Stimulated activated CD8-positive, alpha-beta memory T cell treated with anti-CD3 and anti-CD28 coated beads, Interleukin-7, amount 100 ng/mL, for 1 hour (primary cell): ENCODE measurements around the gene TREH.

Source experiments
- DNase-seq, 2 donors: peaks; one replicate each; pipeline ENCODE4 v3.0.0-alpha.2; 2020; ENCODE audit warnings: low read depth in 2 of 2

The TREH gene

GRCh38 chr11:118666371-118666770, 13.1 kb downstream of the TREH start:
- DNase-seq = no peak

- no peak for DNase-seq
Measured at GRCh38 chr11:118663902-118664301, 15.5 kb downstream of the TREH start.

- DNase-seq = no peak
Measured at GRCh38 chr11:118663381-118663780, 16.1 kb downstream of the TREH start.

GRCh38 chr11:118662401-118663271, 16.8 kb downstream of the TREH start:
- DNase-seq = no peak

GRCh38 chr11:118661425-118662301, 17.8 kb downstream of the TREH start:
- no peak for DNase-seq

GRCh38 chr11:118660681-118661424, 18.6 kb downstream of the TREH start:
- no peak for DNase-seq

GRCh38 chr11:118659953-118660680, 19.3 kb downstream of the TREH start:
- no peak for DNase-seq

- peak; percentile 64 to 84 for DNase-seq
Measured at GRCh38 chr11:118659314-118659952, 20.0 kb downstream of the TREH start.

- no peak for DNase-seq
Measured at GRCh38 chr11:118658429-118659313, 20.8 kb downstream of the TREH start.

GRCh38 chr11:118657709-118658428, 21.6 kb downstream of the TREH start:
- DNase-seq = no peak

GRCh38 chr11:118657238-118657637, 22.2 kb downstream of the TREH start:
- DNase-seq = no peak

- no peak for DNase-seq
Measured at GRCh38 chr11:118656563-118657165, 22.8 kb downstream of the TREH start.

- DNase-seq = no peak
Measured at GRCh38 chr11:118655486-118656190, 23.8 kb downstream of the TREH start.

GRCh38 chr11:118653684-118654390, 25.6 kb downstream of the TREH start:
- no peak for DNase-seq

GRCh38 chr11:118652681-118653181, 26.7 kb downstream of the TREH start:
- DNase-seq = no peak

GRCh38 chr11:118651820-118652219, 27.6 kb downstream of the TREH start:
- no peak for DNase-seq

- no peak for DNase-seq
Measured at GRCh38 chr11:118650366-118650765, 29.1 kb downstream of the TREH start.
